Adrenal gland (tissue), 5 donors: ENCODE measurements around the gene GPRC5B.

ENCODE experiments used
- CTCF ChIP-seq, 6 experiments: fragments of 450-650 bp in 4 of 6; fragments of 200-600 bp in 2 of 6; sonication (generic) in 1 of 6; IDR thresholded peaks; 1 replicate in 5 of 6; 2 replicates in 1 of 6; pipeline versions ENCODE4 v1.5.1 to v1.8.0; 2016 to 2021; ENCODE audit warnings: antibody characterized with exemption in 6 of 6, mild to moderate bottlenecking in 2 of 6, moderate library complexity in 1 of 6
- POLR2A ChIP-seq, 2 donors: fragments of 450-650 bp; IDR thresholded peaks; one replicate each; pipeline ENCODE4 v1.6.1; 2017; ENCODE audit warnings: antibody characterized with exemption in 2 of 2, mild to moderate bottlenecking in 2 of 2, moderate library complexity in 1 of 2
- donor health status: DM: no; HTN: no; CAD: no.

- TF ChIP-seq CTCF (IDR thresholded peaks at IDR 0.05): no peak
- TF ChIP-seq POLR2A (IDR thresholded peaks at IDR 0.05): no peak
These were observed 69.2 kb downstream of the GPRC5B start for GRCh38 chr16:19815418-19815817.
